NCI-H146 treated with DMSO at 0.1 percent for 48 hours (cell line): Measurements from ENCODE around the gene ENOX1.

Source experiments
- DNase-seq: peaks from one replicate; lab custom pipeline; 2025; ENCODE audit not compliant: unreplicated experiment; lab: John Stamatoyannopoulos, UW

The ENOX1 gene

DNA sequence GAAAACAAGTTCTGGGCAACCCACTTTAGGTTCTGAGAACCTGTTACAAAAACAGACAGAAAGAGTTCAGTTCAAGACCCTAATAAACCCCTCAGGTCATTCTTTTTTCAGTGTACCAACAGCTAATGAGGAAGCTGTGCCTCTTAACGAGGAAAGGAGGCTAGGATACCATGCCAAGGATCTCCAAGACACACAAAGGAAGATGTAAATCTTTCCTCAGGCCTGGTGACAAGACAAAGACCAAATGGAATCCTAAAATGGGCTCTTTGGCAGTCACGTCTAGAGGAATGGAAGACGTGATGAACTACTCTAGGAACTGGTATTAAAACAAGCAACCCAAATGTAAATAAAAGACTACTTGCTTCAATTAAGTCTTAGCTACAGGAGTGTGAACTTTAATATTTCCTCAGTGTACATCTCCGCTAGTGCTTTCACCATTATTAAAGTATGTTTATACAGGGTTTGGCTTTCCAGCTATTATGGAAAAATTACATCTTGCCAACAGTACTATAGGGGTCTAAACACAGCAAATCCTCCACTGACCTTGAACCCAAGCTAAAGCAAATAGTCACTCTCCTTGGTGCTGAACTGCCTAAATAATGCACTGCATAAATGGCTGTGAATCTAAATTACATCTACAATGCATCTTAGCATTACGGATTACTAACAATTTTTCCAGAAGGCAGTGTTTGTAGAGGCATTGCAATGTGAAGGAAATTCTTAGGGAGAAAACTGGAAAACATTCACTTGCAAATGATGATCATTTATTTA is 42.3 kb downstream of the ENOX1 start:
- DNase-seq: no peak

- DNase-seq: no peak
Measured at GRCh38 chr13:43742911-43743310, 43.9 kb downstream of the ENOX1 start.

- DNase-seq: no peak
Measured at GRCh38 chr13:43737392-43737923, 49.3 kb downstream of the ENOX1 start.

DNA sequence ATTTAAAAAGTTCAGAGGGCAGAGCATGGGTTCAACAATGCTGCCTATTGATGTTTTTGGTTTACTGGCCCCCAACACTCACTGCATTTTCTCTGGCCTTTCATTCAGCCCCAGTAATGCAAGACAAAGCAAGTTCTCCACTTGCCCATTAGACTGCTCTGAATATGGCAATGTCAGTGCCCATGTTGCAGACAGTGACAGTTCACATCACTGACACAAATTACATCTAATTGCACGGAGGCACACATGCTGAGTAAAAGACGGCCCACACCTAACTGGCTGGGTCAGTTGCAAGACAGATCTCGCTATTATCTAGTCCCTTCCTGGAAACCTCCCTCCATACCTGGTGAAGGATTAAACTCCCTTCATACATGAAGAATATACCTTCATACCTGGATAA is 54.0 kb downstream of the ENOX1 start:
- DNase-seq: peak; percentile 25

GRCh38 chr13:43731296-43731695 is 55.5 kb downstream of the ENOX1 start:
- DNase-seq: no peak

DNA sequence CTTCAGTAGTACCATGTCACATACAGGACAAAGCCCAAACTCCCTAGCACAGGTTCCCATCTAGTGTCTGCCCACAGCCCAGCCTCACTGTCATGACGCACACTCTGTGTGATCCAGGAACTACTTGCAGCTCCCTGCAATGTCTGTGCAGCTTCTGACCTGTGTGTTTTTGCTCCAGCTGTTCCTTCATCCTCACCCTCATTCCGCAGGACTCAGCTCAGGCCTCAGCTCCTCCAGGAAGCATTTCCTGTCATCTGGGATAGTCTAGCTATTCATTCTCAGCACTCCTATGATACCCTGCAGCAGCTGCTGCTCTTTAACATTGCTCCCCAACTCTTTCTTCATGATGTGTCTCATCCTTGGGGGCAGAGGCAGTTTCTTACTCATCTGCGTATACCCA is 56.1 kb downstream of the ENOX1 start:
- DNase-seq: no peak

- DNase-seq: no peak
Measured at GRCh38 chr13:43728421-43728820, 58.4 kb downstream of the ENOX1 start.

DNA sequence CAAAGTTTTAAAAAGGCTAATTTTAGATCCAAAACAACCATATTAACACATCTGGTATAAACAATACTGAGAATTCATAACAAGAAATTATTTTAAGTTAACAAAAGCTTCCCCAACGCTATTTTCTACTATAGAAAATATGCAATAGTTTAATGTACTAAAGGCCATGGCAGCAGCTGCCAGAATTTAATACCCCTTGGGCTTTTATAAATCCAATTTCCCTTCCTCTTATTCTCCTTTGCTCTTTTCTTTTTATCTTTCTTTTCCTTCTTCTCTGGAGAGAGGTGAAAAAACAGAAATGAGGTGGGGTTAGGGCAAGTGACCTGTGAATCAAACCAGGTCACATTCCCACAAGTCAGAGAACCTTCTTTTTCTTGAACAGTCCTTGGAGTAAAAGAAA is 58.9 kb downstream of the ENOX1 start:
- DNase-seq: no peak

DNA sequence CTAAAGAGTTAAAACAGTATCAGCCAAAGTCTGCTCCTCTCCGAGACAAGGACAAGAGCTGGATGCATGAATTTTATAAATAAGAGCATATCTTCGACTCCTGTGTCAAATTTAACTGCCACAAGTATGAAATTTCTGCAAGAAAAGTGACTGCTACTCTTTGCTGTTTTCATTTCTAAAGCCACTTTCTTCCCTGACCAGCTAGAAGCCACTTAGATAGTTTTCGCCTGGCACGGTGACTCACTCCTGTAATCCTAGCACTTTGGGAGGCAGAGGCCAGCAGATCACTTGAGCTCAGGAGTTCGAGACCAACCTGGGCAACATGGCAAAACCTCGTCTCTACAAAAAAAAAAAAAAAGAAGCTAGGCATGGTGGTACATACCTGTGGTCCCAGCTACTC is 61.3 kb downstream of the ENOX1 start:
- DNase-seq: no peak

GRCh38 chr13:43720780-43721397 is 65.9 kb downstream of the ENOX1 start:
- no peak for DNase-seq

- no peak for DNase-seq
Measured at GRCh38 chr13:43698758-43699157, 88.0 kb downstream of the ENOX1 start.

DNA sequence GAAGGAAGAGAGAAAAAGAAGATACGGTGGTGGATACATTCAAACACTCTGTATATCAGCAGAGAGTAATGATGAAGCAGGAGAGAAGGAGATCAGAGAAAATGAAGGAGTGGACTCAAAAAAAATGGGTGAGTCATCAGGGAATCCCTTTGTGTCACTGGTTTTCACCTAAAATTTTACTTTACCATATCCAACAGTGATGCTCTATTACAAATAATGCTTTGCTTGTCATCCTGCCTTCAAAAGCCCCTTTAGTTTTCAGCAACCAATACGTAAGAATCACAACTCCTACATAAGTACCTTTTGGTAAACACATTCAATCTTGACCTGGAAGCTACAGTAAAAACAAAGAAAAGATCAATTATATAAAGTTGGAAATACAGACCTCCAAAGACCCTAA is 88.8 kb downstream of the ENOX1 start:
- DNase-seq: no peak

DNA sequence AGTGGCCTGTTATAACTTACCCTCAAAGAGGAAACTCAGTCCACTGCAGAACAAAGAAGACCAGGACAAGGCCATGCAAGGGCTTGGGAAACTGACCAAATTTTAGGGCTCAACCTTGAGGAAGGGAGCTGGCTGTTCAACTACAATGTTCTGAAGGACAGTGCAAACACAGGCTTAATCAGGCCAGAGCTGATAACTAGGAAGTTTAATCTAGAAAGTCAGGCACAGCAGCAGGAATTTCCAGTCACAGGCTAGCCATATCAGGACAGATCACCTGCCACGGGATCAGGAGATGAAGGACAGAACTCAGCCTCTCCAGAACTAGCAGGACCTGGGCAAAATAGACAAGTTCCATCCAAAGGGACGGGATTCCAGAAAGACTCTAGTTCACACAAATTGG is 89.4 kb downstream of the ENOX1 start:
- DNase-seq: no peak

DNA sequence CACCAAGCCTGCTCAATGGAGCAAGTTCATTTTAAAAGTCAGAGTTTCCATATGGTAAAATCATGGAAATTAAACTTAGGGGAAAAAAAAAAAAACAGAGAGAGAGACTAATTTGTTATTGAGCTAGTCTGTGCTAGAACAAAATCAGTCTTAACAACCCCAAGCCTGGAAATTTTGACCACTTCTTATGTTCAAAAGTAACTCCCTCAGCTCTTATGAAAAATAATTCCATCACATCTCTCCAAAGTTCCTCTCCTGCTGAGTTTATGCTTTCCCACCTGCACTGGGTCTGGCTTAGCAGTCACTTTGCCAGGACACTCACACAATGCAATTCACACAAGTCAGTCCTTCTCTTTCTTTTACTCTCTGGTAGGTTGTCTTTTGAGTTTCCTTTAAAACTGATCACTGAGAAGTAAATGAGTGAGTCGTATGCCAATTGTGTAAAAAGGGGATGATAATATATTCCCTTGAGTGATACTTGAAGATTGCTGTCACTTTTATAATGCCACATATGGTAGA is 92.6 kb downstream of the ENOX1 start:
- DNase-seq: no peak

- DNase-seq: no peak
Measured at GRCh38 chr13:43693639-43694038, 93.1 kb downstream of the ENOX1 start.

- no peak for DNase-seq
Measured at GRCh38 chr13:43688227-43688907, 98.4 kb downstream of the ENOX1 start.

GRCh38 chr13:43687038-43687437 is 99.7 kb downstream of the ENOX1 start:
- peak; percentile 7 for DNase-seq

- no peak for DNase-seq
Measured at GRCh38 chr13:43686557-43686956, 100.2 kb downstream of the ENOX1 start.

- DNase-seq: no peak
Measured at GRCh38 chr13:43684963-43685725, 101.6 kb downstream of the ENOX1 start.

- DNase-seq: no peak
Measured at GRCh38 chr13:43682701-43683100, 104.1 kb downstream of the ENOX1 start.

- DNase-seq: no peak
Measured at GRCh38 chr13:43676320-43676719, 110.5 kb downstream of the ENOX1 start.
